Activated naive CD8-positive, alpha-beta T cell treated with anti-CD3 and anti-CD28 coated beads, Interleukin-2, amount 10 ng/mL, durations not matched to agents 7 days and 5 days (primary cell): ENCODE measurements around the gene AKAP9. TPM values are rescaled to one million over a fixed set of nuclear protein-coding genes. Genes with fewer than 3 reads are reported as not detected.
A peak's percentile ranks its signal among the peaks of the same experiment; 100 is the strongest.

Experiments used
- ATAC-seq: fragments of 150-1000 bp; cut with Tn5 transposase; one replicate; pipeline ENCODE4 v1.10.0; 2021; ENCODE audit warnings: low read depth, moderate library complexity
- POLR2A ChIA-PET: fragments of 350-600 bp; sonication (Branson Sonifier 250); formaldehyde crosslinking; loops from one replicate; lab custom pipeline; 2021; ENCODE audit warnings: antibody characterized with exemption; lab: Charles Lee
- DNase-seq: peaks from one replicate; pipeline ENCODE4 v3.0.0; 2021
- H3K27ac Mint-ChIP-seq: one replicate; pipeline ENCODE4 v1.8.0; 2022; ENCODE audit warnings: mild to moderate bottlenecking, mixed read lengths
- H3K27me3 Mint-ChIP-seq: one replicate; pipeline ENCODE4 v1.8.0; 2022; ENCODE audit warnings: mild to moderate bottlenecking, moderate library complexity, mixed read lengths
- H3K36me3 Mint-ChIP-seq: one replicate; pipeline ENCODE4 v1.8.0; 2021; ENCODE audit warnings: mild to moderate bottlenecking, mixed read lengths
- H3K4me1 Mint-ChIP-seq: one replicate; pipeline ENCODE4 v1.8.0; 2021; ENCODE audit warnings: mixed read lengths
- H3K4me3 Mint-ChIP-seq: one replicate; pipeline ENCODE4 v1.8.0; 2022; ENCODE audit warnings: mild to moderate bottlenecking, moderate library complexity, mixed read lengths
- H3K9me3 Mint-ChIP-seq: one replicate; pipeline ENCODE4 v1.8.0; 2021; ENCODE audit warnings: mixed read lengths
- total RNA-seq, 2 experiments: library from RNA; stranded (reverse); gene quantifications; one replicate each; pipeline ENCODE4 v1.2.3, GENCODE V29; 2021

Gene AKAP9
- total RNA-seq, 2 experiments from 2014 or later: 49.0 to 50.9 TPM

- POLR2A ChIA-PET: no interaction called here
Measured at GRCh38 chr7:92110857-92111256, 170.2 kb downstream of the AKAP9 start.

GRCh38 chr7:92115821-92116220 lies 175.2 kb downstream of the AKAP9 start:
- Mint-ChIP-seq H3K4me3 (no peak overlapping the region), H3K27ac (no peak overlapping the region), H3K36me3 (peaks cover 47% of the 10 kb centered on the region), H3K9me3 (peaks cover 2% of the 10 kb centered on the region), H3K27me3 (no peaks in the 10 kb centered on the region), H3K4me1 (peaks cover 5% of the 10 kb centered on the region)
- ATAC-seq: no peak
- POLR2A ChIA-PET: no interaction called here
- no peak for DNase-seq

More at GRCh38 chr7:92110857-92111256, 170.2 kb downstream of the AKAP9 start:
- ATAC-seq (no peak), DNase-seq (no peak)
- no peaks in the 10 kb centered on the region for H3K27me3 Mint-ChIP-seq
- no peak overlapping the region for H3K4me3 Mint-ChIP-seq
- H3K27ac Mint-ChIP-seq: no peak overlapping the region
- no peaks in the 10 kb centered on the region for H3K9me3 Mint-ChIP-seq
- peaks cover 21% of the 10 kb centered on the region for H3K36me3 Mint-ChIP-seq
- no peaks in the 10 kb centered on the region for H3K4me1 Mint-ChIP-seq

- POLR2A ChIA-PET: no interaction called here
- no peak overlapping the region for H3K27ac Mint-ChIP-seq
- no peaks in the 10 kb centered on the region for H3K27me3 Mint-ChIP-seq
- peaks cover 55% of the 10 kb centered on the region for H3K36me3 Mint-ChIP-seq
- H3K9me3 Mint-ChIP-seq: peaks cover 3% of the 10 kb centered on the region
- H3K4me3 Mint-ChIP-seq: no peak overlapping the region
- no peak for ATAC-seq
- H3K4me1 Mint-ChIP-seq: peaks cover 5% of the 10 kb centered on the region
- no peak for DNase-seq
Measured at GRCh38 chr7:92116949-92117348, 176.3 kb downstream of the AKAP9 start.

GRCh38 chr7:92119213-92119759 lies 178.6 kb downstream of the AKAP9 start:
- peaks cover 3% of the 10 kb centered on the region for H3K9me3 Mint-ChIP-seq
- H3K36me3 Mint-ChIP-seq: peaks cover 70% of the 10 kb centered on the region
- no peak overlapping the region for H3K4me3 Mint-ChIP-seq
- no peaks in the 10 kb centered on the region for H3K27me3 Mint-ChIP-seq
- H3K4me1 Mint-ChIP-seq: peaks cover 5% of the 10 kb centered on the region
- no peak overlapping the region for H3K27ac Mint-ChIP-seq
- ATAC-seq (no peak), DNase-seq (no peak)
- POLR2A ChIA-PET: no interaction called here

DNA sequence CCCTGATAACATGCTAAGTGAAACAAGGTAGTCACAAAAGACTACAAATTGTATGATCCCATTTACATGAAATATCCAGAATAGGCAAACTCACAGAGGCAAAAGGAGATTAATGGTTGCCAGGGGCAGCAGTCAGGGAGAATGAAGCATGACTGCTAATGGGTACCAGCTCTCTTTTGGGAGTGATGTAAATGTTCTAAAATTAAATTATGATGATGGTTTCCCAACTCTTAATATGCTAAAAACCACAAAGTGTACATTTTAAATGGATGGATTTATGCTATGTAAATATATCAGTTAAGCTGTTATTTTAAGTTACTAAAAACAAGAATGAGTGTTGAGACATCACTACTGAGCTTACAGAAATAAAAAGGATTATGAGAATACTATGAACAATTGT lies 181.0 kb downstream of the AKAP9 start:
- Mint-ChIP-seq H3K4me1 (peaks cover 5% of the 10 kb centered on the region), H3K27ac (no peak overlapping the region), H3K9me3 (peaks cover 3% of the 10 kb centered on the region), H3K27me3 (no peaks in the 10 kb centered on the region), H3K4me3 (no peak overlapping the region), H3K36me3 (peaks cover 59% of the 10 kb centered on the region)
- POLR2A ChIA-PET: no interaction called here
- no peak for ATAC-seq
- no peak for DNase-seq

DNA sequence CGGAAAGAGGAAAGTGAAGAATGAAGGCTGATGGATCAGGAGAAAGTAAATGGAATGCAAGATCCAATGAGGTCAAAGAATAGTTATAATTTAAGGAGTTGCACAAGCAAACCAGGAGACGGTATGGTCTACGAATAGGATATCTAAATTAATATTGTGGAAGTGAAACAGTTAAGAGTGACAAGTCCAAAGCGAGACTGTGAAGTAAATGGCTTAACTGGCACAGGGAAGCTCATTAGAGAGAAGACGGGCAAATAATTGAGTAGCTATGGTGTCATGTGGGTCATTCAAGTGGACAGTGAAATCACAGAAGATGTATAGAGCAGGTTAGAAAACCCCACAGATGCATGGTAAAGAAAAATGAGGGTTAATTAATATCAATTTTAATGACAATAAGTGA lies 190.4 kb downstream of the AKAP9 start:
- H3K4me3 Mint-ChIP-seq: no peak overlapping the region
- H3K36me3 Mint-ChIP-seq: peaks cover 25% of the 10 kb centered on the region
- no peaks in the 10 kb centered on the region for H3K27me3 Mint-ChIP-seq
- no peaks in the 10 kb centered on the region for H3K9me3 Mint-ChIP-seq
- POLR2A ChIA-PET: no interaction called here
- DNase-seq (no peak), ATAC-seq (no peak)
- H3K4me1 Mint-ChIP-seq: peaks cover 24% of the 10 kb centered on the region
- no peak overlapping the region for H3K27ac Mint-ChIP-seq

DNA sequence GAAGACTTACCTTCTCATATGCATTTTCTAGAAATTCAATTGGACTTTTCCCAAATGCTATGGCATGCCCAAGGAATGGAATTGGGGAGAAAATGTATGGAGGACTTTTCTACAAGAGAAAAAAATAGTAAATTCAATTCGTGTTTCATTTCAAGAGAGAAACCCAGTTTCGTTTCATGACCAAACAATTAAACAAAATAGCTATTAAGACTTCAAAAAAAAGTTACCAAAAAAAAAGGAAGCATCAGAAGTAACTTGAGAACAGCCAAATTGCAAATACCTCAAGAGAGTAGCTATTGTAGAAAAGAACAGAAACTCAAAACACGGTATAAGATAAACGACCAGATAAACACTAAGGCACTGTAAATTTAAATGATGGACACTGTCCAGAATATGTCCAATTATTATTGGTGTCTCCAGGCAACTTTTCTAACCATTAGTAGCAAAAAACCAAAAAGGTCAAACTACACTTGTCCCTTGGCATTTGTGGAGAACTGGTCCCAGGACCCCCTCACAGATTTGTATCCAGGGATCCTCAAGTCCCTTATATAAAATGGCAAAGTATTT lies 191.2 kb downstream of the AKAP9 start:
- DNase-seq (no peak), ATAC-seq (no peak)
- no peak overlapping the region for H3K4me3 Mint-ChIP-seq
- H3K4me1 Mint-ChIP-seq: peaks cover 24% of the 10 kb centered on the region
- H3K27ac Mint-ChIP-seq: no peak overlapping the region
- H3K9me3 Mint-ChIP-seq: no peaks in the 10 kb centered on the region
- POLR2A ChIA-PET: no interaction called here
- H3K27me3 Mint-ChIP-seq: no peaks in the 10 kb centered on the region
- peaks cover 24% of the 10 kb centered on the region for H3K36me3 Mint-ChIP-seq

GRCh38 chr7:92133133-92133736 lies 192.6 kb downstream of the AKAP9 start:
- Mint-ChIP-seq H3K4me3 (peak overlapping the region; percentile 94), H3K9me3 (no peaks in the 10 kb centered on the region), H3K36me3 (peaks cover 21% of the 10 kb centered on the region), H3K27ac (peak overlapping the region; percentile 99), H3K4me1 (peaks cover 24% of the 10 kb centered on the region), H3K27me3 (no peaks in the 10 kb centered on the region)
- DNase-seq (no peak), ATAC-seq (no peak)
- POLR2A ChIA-PET: interaction anchor here (1.1 to 1.3 kb wide), 2 partner anchors 13 to 114 kb away, joined by 4 to 6 read pairs; no protein-coding TSS in a partner anchor

DNA sequence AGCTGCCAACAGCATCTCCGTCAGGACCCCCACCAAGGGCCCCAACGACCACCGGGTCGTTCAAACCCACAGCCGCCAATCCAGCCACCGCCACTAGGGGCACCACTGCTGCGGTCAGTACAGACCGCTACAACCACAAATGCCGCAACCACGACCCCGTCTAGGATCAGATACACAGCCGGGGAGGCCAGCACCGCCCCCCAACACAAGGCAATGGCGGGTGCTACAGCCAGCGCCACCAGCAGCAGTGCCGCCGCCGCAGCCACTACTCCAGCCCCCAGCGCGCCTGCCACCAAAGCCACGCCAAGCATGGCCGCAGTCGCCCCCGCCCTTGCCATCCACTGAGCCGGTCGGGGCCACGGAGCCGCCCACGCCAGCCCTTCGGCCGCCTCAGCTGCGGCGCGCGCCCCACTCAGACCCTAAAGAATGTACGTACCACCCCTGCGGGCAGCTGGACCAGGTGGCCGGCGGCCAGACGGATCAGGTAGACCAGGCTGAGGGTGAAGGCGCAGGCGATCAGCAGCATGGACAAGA lies 193.1 kb downstream of the AKAP9 start:
- DNase-seq (peak; percentile 72), ATAC-seq (peak; percentile 17)
- Mint-ChIP-seq H3K9me3 (peaks cover 4% of the 10 kb centered on the region), H3K27ac (peak overlapping the region; percentile 99), H3K4me3 (peak overlapping the region; percentile 94), H3K36me3 (peaks cover 23% of the 10 kb centered on the region), H3K4me1 (peaks cover 24% of the 10 kb centered on the region), H3K27me3 (peaks cover 2% of the 10 kb centered on the region)
- POLR2A ChIA-PET: interaction anchor here (0.7 to 2.0 kb wide), 5 partner anchors 12 to 313 kb away, joined by 3 to 10 read pairs (median 6); partner anchors contain the start of genes ANKIB1, GATAD1 and KRIT1

DNA sequence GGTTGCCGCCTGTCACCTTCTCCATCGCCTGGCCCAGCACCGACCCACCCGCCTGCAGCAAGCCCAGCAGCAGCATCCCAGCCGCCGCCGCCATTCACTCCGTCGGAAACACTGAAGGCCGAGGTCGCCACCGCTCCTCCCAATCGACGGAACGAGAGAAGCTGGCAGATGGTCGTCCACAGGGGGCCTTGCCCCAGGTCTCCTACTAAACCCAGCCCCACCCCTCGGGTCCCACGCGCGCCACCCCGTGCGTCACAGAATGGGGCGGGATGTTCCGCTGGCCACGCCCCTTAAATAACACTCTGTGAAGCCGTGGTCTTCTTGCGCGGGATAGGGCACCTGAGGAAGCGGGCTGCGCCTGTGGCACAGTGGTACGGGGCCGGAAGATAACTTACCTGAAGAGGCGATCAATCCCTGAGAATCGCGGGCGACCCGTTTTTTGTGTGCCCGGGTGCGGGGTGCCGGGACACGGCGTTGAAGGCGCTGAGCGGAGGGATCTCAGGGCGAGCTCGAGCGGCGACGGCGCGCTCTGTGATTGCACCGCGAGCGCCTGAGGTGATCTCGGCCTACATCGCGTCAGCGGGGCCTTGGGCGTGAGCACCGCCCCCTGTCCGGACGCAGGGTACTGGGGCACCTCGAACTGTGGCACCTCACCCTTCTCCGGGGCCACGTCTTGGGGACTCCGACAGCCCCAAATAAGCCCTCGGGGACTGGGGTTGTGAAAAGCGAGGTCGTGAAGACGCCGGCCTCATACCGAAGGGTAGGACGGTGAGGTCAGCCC lies 193.8 kb downstream of the AKAP9 start, which contains the start of gene CYP51A1:
Gene CYP51A1 (minus strand): TSS at position 207 of the 781 bp plus-strand sequence. CDS start 113 bp downstream, at position 94.
- POLR2A ChIA-PET: interaction anchor here (0.7 to 2.0 kb wide), 5 partner anchors 11 to 313 kb away, joined by 3 to 10 read pairs (median 5); partner anchors contain the start of genes AKAP9, ANKIB1, GATAD1 and KRIT1
- peak; percentile 95 for DNase-seq
- H3K27me3 Mint-ChIP-seq: peaks cover 2% of the 10 kb centered on the region
- peak within 1 kb of the TSS; percentile 94 for H3K4me3 Mint-ChIP-seq
- H3K9me3 Mint-ChIP-seq: peaks cover 5% of the 10 kb centered on the region
- peak; percentile 91 for ATAC-seq
- H3K27ac Mint-ChIP-seq: peak within 1 kb of the TSS; percentile 99
- peaks cover 23% of the 10 kb centered on the region for H3K36me3 Mint-ChIP-seq
- H3K4me1 Mint-ChIP-seq: peaks cover 24% of the 10 kb centered on the region

GRCh38 chr7:92135052-92135889 lies 194.6 kb downstream of the AKAP9 start:
- Mint-ChIP-seq H3K36me3 (peaks cover 19% of the 10 kb centered on the region), H3K27ac (peak overlapping the region; percentile 99), H3K27me3 (peaks cover 2% of the 10 kb centered on the region), H3K9me3 (peaks cover 5% of the 10 kb centered on the region), H3K4me1 (peaks cover 24% of the 10 kb centered on the region), H3K4me3 (peak overlapping the region; percentile 94)
- POLR2A ChIA-PET: interaction anchor here (0.7 to 2.0 kb wide), 5 partner anchors 10 to 312 kb away, joined by 4 to 10 read pairs (median 5); partner anchors contain the start of genes AKAP9, ANKIB1, GATAD1 and KRIT1
- DNase-seq (no peak), ATAC-seq (no peak)

DNA sequence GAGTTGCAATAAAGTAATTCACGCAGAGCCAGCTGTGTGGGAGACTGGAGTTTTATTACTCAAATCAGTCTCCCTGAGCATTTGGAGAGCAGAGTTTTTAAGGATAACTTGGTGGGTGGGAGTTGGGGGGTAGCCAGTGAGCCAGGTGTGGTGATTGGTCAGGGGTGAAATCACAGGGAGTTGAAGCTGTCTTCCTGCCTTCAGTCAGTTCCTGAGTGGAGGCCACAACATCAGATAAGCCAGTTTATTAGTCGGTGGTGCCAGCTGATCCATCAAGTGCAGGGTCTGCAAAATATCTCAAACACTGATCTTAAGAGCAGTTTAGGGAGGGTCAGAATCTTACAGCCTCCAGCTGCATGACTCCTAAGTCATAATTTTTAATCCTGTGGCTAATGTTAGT lies 196.9 kb downstream of the AKAP9 start:
- ATAC-seq: no peak
- Mint-ChIP-seq H3K27ac (no peak overlapping the region), H3K9me3 (peaks cover 6% of the 10 kb centered on the region), H3K36me3 (peaks cover 12% of the 10 kb centered on the region), H3K27me3 (peaks cover 2% of the 10 kb centered on the region), H3K4me1 (peaks cover 13% of the 10 kb centered on the region), H3K4me3 (no peak overlapping the region)
- no peak for DNase-seq
- POLR2A ChIA-PET: no interaction called here
